22Rv1 (cell line): ENCODE results near the gene PCGF5.

ENCODE experiments used
- ZFX ChIP-seq: fragments of 450-650 bp; IDR thresholded peaks from 2 replicates; pipeline ENCODE4 v1.6.1; 2017; ENCODE audit warnings: antibody characterized with exemption, borderline replicate concordance
- TF ChIP-seq, protein P1 (sequence below): fragments of 450-650 bp; IDR thresholded peaks from 2 replicates; pipeline ENCODE4 v1.5.1; 2017; ENCODE audit warnings: mild to moderate bottlenecking

DNA sequence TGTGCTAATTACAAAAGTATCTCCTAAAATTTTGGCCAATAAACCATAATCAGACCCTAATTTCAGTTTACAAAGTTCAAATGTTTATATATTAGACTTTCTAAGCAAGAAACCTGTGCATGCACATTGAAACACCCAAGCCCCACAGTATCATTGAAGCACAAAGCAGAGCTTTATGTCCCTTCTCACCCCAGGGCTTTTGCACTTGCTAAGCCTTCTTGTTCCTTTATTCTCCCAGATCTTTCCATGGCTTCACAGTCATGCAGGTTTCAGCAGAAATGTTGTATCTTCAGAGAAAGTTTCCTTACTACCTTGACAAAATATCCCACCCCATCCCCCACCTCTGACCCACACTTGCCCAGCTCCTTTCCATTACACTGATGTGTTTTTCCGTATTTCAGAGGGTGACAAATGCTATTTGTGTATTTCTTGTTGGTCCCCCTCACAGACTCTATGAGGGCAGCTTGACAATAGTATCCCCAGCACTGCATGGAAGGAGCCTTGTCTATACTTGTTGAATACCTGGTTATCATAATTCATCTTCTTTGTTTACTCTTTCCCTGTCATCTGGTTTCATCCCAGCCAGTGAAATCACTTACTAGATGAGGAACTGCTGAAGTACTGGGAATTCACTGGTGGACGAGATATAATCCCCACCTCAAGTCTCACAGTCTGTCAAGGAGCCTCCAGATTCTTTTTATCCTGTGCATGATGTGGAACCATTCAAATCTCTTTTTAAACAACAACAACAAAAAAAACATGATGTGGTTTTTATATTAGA is 24.0 kb upstream of the PCGF5 start:
- TF ChIP-seq, protein P1, sequence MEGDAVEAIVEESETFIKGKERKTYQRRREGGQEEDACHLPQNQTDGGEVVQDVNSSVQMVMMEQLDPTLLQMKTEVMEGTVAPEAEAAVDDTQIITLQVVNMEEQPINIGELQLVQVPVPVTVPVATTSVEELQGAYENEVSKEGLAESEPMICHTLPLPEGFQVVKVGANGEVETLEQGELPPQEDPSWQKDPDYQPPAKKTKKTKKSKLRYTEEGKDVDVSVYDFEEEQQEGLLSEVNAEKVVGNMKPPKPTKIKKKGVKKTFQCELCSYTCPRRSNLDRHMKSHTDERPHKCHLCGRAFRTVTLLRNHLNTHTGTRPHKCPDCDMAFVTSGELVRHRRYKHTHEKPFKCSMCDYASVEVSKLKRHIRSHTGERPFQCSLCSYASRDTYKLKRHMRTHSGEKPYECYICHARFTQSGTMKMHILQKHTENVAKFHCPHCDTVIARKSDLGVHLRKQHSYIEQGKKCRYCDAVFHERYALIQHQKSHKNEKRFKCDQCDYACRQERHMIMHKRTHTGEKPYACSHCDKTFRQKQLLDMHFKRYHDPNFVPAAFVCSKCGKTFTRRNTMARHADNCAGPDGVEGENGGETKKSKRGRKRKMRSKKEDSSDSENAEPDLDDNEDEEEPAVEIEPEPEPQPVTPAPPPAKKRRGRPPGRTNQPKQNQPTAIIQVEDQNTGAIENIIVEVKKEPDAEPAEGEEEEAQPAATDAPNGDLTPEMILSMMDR: no peak
- no peak for TF ChIP-seq ZFX
